GM21619 (cell line): ENCODE results near the gene TANGO6.
"Not testable (repeated sequence)": the region's sequence is repeated elsewhere in the genome, so short reads cannot be mapped to it uniquely, and the experiment has no call there.

Source experiments
- ATAC-seq: cut with Tn5 transposase; IDR thresholded peaks from one replicate; pipeline ENCODE4 v1.9.1; 2021; ENCODE audit not compliant: unreplicated experiment

Gene TANGO6

DNA sequence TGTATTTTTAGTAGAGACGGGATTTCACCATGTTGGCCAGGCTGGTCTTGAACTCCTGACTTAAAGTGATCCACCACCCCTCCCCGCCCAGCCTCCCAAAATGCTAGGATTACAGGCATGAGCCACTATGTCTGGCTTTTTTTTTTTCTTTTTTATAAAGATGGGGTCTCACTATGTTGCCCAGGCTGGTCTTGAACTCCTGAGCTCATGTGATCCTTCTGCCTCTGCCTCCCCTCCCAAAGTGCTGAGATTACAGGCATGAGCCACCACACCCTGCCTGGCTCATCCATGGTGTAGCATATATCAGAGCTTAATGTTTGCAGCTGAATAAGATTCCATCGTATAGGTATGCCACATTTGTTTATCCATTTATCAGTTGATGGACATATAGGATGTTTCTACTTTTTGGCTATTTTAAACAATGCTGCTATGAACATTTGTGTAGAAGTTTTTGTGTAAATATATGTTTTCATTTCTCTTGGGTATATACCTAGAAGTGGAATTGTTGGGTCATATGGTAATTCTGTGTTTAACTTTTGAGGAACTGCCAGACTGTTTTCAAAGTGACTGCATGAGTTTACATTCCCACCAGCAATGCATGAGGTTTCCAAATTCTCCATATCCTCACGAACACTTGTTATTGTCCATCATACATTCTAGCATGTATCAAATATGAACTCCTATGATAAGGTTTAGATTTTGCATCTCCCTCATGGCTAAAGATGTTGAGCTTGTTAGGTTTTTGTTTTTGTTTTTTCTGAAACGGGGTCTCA, 206.5 kb downstream of the TANGO6 start:
- ATAC-seq = no peak

DNA sequence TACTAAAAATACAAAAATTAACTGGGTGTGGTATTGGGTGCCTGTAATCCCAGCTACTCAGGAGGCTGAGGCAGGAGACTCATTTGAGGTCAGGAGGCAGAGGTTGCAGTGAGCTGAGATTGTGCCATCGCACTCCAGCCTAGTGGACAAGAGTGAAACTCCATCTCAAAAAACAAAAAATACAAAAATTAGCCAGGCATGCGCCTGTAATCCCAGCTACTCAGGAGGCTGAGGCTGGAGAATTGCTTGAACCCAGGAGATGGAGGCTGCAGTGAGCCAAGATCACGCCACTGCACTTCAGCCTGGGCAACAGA, 208.1 kb downstream of the TANGO6 start:
- ATAC-seq = not testable (repeated sequence)

DNA sequence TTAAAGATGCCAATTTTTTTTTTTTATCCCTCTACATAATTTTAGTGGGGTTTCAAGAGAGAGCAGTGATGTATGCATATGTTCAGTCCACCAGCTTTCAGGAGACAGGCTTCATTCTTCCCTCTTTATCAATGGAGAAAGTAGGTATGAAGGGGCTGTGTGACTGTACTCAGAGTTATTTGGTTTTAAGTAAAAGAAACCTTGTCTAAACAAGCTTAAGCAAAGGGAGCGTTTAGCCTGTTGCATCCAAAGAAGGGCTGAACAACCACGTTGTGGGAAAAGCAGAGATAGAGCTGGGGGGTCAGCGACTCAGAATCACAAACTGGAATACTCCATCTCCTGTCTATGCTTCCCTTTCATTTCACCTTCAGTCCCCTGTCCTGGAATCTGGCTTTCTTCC, 211.7 kb downstream of the TANGO6 start:
- no peak for ATAC-seq

DNA sequence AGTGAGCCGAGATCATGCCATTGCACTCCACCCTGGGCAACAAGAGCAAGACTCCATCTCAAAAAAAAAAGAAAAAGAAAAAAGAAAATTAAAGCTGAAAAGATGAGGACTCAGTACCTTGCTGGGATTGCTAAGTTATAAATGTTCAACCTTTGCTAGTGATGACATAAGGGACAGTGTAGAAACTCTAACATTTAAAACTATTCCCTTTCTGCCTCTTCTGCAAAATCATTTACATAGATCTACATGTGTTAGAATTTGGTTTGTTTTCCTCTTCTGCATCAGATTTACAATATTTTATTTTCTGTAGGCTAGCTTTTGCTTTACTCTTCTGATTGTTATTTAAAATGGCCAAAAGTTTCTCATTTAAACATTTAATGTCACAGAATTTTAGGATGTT, 212.6 kb downstream of the TANGO6 start:
- no peak for ATAC-seq

DNA sequence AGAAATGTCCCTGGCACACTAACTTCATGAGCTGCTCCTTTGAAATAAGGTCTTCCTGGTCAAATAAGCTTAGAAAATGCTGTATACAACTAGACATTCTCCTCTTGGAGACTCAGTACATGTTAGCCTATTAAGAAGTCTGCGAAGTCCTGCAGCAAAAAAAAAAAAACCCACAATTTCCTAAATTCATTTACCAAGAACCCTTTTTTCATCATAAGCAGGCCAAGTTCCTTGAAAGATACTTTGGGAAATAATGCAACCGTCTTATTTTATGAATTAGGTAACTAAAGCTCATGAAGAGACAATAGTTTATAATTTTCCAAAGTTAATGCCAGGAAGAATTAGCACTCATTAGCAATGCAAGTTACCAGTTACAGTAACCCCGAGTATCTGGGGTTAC, 213.1 kb downstream of the TANGO6 start:
- no peak for ATAC-seq

DNA sequence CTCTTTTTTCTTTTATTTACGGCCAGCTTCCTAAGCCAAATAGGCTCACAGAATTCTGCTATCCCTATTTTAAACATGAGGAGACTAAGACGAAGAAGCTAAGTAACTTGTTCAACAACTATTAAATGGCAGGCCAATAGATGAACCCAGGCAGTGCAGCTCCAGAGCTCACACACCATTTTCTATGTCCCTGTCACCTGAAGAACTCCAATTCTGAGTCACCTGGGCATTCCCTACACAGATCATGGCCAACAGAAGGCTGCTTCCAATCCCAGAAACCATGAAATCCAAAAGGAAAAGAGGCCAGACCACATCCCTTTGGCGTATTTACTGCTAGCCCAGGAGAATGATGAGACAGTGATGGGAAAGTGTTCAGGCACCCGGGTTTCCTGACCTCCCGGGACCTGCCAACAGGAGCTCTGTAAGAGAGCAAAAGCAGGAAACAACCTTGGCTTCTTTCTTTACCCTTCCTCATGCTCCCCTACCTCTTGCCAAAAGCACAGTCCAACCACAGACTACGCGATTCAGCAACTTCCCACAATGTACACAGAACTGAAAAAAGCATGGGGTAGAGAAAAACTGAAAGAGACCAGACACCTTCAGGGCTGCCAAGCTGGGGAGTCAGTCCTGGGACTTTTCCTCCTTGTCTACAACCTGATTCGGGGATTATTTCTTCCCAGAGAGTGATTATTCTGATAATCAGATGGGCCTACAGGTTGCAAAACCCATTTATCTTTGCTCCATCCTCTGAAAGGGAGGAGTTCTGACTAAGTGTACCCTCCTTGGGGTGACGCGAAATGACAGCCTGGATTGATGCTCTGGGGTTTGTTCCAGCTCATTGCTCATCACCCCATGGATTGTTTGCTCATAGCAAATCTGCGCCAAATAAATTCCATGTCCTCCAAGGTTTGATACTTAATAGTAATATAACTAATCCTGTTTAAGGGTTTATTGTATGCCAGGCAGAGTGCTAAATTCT, 214.4 kb downstream of the TANGO6 start:
- ATAC-seq = no peak

DNA sequence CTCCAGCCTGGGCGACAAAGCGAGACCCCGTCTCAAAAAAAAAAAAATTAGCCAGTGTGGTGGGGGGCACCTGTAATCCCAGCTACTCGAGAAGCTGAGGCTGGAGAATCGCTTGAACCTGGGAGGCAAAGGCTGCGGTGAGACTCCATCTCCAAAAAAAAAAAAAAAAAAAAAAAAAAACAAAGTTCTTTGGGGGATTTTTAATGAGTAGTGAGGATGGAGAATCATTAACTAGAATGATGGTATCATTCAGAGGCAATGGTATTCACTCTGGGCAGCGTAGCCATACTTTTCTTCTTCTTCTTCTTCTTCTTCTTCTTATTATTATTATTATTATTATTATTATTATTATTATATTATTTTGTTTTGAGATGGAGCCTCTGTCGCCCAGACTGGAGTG, 220.2 kb downstream of the TANGO6 start:
- not testable (repeated sequence) for ATAC-seq

DNA sequence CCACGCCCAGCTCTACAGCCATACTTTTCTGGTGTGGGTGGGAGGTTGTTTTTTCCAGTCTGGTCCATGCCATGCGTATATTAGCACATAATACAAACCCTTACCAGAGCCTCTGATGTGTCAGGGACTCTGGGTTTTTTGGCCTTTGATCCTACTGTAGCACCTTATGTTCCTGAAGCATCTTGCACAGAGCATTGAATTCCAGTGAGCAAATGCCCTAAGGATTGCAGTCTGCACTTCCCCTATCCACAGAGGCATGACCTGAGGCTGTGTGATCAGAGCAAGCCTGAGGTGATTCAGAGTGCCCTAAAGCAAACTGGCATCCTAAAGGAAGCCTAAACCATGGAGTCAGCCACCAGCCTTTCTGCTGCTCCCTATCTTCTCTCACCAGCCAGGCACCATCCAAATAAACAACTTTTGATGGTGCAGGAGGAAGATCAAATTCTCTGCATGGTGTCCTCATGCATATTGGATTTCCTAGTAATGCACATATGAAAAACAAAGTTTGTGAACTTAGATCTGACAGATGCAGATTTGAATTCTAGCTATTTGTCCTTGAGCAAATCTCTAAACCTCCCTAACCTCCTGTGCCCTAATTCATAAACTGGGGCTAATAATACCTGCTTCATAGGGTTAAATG, 220.9 kb downstream of the TANGO6 start:
- ATAC-seq = no peak

DNA sequence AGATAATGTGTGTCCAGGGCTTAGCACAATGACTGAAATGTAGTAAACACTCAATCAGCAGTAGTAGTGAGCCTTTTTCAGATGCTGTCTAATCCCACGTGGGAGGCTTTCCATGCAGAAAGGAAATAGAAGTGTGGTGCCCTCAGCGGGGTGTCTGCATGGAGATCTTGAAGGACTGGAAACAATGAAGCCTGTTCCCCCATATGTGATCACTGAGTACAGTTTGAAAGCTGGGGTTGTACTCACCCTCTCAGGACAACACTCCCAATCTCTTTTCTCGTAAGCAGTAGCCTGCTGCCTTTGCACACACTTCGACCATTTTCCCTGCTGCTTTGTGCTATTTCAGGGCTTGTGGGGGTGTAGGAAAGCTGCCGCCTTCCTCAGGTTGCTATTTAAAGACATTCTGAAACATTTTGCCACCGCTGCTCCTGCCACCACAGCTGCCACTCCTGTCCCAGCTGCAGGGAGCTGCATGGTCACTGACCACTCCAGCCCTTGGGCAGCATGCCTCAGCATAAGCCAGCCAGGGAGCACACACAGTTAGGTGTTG, 221.5 kb downstream of the TANGO6 start:
- ATAC-seq = no peak

DNA sequence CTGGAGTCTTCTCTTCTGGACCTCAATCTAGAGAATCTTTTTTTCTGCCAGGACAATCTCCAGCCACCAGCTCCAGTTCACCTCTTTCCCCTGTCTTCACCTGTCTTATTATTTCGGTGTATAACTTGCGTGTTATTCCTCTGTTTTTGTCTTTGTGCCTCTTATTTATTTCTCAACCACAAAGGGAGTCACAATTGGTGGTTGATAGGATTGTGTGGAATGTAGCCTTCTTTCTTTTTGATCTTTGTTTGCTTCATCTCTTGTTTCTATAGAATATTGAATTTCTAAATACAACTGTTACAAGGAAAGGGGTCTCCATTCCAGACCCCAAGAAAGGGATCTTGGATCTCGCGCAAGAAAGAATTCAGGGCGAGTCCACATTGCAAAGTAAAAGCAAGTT, 226.2 kb downstream of the TANGO6 start:
- ATAC-seq = no peak

DNA sequence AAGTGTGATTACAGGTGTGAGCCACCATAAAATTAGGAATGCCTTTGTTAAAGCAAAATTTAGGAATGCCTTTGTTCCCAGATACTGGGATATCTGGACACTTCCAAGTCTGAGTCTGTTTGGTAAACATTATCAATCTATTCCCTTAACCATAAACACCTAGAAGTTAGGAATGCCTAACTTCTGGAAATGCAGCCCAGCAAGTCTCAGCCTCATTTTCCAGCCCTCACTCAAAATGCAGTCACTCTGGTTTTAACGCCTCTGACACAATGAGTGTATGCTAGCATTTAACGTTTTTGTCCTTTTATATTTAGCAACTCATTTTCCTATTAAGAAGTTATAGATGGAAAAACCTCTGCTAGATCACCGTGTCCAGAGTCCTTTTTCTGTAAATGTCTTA, 227.7 kb downstream of the TANGO6 start:
- no peak for ATAC-seq

DNA sequence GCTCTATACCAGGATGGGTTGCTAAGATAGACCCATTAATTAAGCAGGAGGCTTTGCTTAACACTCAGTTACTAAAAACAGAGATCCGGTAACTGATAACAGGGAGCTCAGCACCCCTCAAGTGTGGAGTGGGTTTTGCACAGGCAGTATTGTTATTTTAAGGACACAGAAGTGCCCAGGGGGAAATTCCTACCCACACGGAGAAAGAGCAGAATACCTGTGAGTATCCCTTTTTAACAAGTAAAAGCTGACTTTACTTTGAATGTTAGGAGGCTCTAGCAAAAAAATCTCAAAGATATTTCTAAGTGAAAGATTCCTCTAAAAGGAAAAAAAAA, 229.3 kb downstream of the TANGO6 start:
- ATAC-seq = no peak

DNA sequence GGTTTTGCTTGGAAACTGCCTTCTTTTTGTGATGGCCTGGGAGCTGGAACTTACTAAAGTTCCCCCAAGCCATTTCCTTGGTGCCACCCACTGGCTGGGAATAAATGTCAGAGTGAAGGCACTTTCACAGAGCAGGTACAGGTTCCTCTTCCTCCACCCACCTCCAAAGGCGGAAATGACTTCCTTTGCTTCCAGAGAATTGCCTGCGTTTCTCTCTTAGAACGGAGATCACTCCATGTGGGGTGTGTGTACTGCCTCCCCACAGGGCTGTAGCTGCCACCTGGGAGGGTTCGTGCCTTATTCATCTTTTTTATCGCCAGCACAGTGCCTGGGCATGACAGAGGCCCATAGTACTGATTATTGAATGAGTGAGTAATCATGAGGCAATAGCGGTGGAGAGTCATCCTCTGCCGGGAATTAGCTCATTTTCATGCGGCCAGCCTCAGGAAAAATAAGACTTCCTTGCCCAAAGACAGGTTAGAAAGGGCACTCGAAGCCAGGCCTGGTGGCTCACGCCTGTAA, 229.9 kb downstream of the TANGO6 start:
- ATAC-seq = no peak

DNA sequence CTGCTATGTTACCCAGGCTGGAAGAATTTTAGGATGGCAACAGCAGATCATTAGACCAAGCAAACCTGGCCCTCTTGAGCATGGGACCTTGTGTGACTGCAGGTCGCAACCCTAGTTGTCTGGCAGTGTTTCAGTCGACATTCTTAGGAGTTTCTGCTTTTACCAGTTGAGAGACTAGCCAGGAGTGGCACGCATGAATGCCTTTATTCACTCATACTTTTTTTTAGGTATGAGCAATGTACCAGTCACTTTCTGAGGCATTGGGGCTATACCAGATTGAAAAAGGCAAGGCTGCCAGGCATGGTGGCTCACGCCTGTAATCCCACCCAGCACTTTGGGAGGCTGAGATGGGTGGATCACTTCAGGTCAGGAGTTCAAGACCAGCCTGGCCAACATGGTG, 233.9 kb downstream of the TANGO6 start:
- ATAC-seq = no peak

DNA sequence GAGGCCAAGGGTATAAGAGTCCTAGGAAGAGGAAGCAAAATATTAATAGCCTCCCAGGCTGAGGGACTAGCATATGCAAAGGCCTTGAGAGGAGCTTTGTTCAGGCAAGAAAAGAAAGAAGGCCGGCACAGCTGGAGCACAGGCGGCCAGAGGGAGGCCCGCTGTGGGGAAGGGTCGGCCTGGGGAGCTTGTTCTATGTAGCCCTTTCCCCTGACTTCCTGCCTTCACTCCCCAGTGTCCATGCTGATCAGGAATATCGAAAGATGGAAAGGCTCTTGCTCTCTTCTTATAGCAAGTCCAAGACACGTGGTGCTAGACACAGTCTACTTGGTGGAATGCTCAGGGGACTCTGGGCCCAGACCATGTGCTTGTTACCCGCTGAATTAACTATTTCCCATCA, 234.7 kb downstream of the TANGO6 start:
- ATAC-seq = no peak

DNA sequence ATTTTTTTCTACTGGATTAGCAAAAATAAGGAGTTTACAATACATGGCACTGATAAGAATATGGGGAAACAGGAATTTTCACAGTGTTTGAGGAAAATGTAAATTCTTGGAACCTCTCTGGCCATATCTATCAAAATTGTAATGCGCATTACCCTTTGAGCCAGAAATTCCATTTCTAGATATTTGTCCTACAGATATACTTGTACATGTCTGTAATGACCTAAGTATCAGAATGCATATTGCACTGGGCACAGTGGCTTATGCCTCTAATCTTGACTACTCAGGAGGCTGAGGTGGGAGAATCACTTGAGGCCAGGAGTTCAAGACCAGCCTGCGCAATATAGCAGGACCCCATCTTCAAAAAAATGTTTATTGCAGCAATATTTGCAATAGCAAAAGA, 236.4 kb downstream of the TANGO6 start:
- ATAC-seq = no peak

DNA sequence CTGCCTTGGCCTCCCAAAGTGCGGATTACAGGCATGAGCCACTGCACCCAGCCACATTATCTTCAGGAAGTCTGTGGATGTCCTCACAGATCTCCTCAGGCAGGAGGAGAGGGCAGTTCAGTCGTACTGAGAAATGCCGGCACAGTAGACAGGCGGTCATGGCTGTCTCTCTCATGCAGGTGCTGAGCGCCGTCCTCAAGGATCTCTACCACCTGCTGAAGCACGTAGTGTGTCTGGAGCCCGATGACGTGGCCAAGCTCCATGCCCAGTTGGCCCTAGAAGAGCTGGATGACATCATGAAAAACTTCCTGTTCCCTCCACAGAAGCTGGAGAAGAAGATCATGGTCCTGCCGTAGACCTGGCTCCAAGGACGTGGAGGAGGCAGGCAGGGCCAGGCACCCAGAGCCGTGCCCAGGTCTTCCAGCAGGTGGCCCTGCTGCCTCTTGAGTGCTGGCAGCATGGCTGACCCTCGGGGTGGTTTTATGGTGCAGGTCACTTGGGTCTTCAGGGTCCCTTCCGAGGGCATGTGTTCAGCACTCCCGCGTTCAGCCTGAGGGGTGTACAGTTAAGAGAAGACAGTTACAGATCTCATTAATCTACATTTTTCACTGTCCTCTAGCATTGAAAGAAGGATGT, 240.1 kb downstream of the TANGO6 start:
- no peak for ATAC-seq

DNA sequence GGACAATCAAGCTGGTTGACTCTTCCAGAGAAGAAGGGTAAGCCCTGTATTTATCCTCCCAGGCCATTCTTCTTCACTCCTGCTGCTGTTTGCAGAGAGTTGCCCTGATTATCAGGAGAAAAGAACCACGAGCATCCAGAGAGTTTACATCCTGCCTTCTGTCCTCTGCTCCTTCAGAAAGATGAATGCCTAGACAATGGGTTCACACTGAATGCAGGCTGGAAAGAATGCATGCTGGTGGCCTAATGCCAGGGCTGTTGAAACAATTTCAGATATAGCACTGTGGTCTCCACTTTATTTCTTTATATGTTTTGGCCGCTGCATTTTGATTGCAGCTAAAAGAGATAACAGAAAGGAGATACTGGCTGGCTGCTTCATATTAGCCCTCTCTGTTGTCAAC, 241.0 kb downstream of the TANGO6 start:
- ATAC-seq = no peak

DNA sequence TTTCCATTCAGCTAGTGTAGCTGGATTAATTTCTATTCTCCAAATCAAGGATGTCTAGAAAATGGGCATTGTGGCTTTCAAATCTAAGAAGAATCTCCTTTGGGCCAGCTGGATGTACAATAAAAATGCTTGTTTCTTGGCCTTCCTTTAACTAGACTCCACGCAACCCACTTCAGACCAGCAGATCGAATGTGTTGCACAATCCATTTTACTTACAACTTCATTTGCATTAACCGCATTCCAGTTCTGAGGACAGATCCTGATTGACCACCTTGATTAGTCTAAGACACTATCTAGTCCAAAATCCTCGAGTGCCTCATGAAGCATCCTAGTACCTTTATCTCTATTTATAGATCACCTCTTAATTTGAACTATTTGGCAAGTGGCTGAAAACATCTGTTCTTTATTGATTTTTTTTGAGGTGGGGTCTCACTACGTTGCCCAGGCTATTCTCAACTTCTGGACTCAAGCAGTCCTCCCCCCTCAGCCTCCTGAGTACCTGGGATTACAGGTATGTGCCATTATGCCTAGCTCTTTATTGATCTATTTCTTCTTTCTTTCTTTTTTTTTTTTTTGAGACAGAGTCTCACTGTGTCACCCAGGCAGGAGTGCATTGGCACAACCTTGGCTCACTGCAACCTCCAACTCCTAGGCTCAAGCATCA, 241.8 kb downstream of the TANGO6 start:
- no peak for ATAC-seq

DNA sequence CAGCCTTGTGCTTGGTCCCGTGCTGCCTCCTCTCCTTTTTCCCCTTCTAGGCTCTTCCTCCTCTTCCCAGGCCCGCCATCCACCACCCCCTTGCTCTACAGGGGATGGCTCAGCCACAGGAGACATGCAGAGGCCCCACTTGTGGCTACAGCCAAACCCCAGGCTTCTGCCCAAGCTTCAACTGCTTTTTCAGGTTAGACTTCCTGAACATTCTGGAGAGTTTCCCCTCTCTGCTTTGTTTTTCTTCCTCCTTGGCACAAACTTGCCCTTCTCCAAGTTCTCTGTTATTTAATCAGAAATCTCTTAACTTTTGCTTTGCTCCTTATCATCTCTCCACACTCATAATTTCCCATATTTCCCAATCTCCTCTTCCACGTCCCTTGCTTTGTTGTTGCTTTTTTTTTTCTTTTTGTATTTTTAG, 243.8 kb downstream of the TANGO6 start:
- ATAC-seq = no peak
